Activated naive CD4-positive, alpha-beta T cell (primary cell): ENCODE measurements around the gene KANSL1.
"Not testable (repeated sequence)": the region's sequence is repeated elsewhere in the genome, so short reads cannot be mapped to it uniquely, and the experiment has no call there.

Source experiments
- DNase-seq, 4 experiments: peaks; one replicate each; lab custom pipeline; 2025; lab: John Stamatoyannopoulos, UW

Gene KANSL1

GRCh38 chr17:46192189-46192438 is 1.1 kb downstream of the KANSL1 start:
- no peak for DNase-seq

GRCh38 chr17:46191322-46192188 is 1.7 kb downstream of the KANSL1 start:
- DNase-seq, result no peak

- no peak for DNase-seq
Measured at GRCh38 chr17:46190763-46191162, 2.5 kb downstream of the KANSL1 start.

GRCh38 chr17:46186827-46187235 is 6.4 kb downstream of the KANSL1 start:
- not testable (repeated sequence) for DNase-seq

- no peak for DNase-seq
Measured at GRCh38 chr17:46184696-46185095, 8.5 kb downstream of the KANSL1 start.

- DNase-seq, result not testable (repeated sequence)
Measured at GRCh38 chr17:46183383-46183782, 9.8 kb downstream of the KANSL1 start.

- DNase-seq, result no peak
Measured at GRCh38 chr17:46182961-46183360, 10.3 kb downstream of the KANSL1 start.

- no peak for DNase-seq
Measured at GRCh38 chr17:46181940-46182339, 11.3 kb downstream of the KANSL1 start.

- not testable (repeated sequence) for DNase-seq
Measured at GRCh38 chr17:46181316-46181715, 11.9 kb downstream of the KANSL1 start.

- no peak for DNase-seq
Measured at GRCh38 chr17:46180892-46181274, 12.3 kb downstream of the KANSL1 start.

- DNase-seq, result not testable (repeated sequence)
Measured at GRCh38 chr17:46180185-46180891, 12.9 kb downstream of the KANSL1 start.

- DNase-seq, result no peak
Measured at GRCh38 chr17:46179375-46179999, 13.7 kb downstream of the KANSL1 start.

- DNase-seq, result no peak
Measured at GRCh38 chr17:46178550-46179214, 14.5 kb downstream of the KANSL1 start.

- no peak for DNase-seq
Measured at GRCh38 chr17:46176975-46177374, 16.3 kb downstream of the KANSL1 start.

GRCh38 chr17:46175891-46176290 is 17.3 kb downstream of the KANSL1 start:
- DNase-seq, result no peak

GRCh38 chr17:46173153-46173552 is 20.1 kb downstream of the KANSL1 start:
- DNase-seq, result no peak

GRCh38 chr17:46171939-46172338 is 21.3 kb downstream of the KANSL1 start:
- no peak for DNase-seq

- DNase-seq, result no peak
Measured at GRCh38 chr17:46170639-46171429, 22.4 kb downstream of the KANSL1 start.

GRCh38 chr17:46169913-46170638 is 23.2 kb downstream of the KANSL1 start:
- DNase-seq, result no peak

GRCh38 chr17:46167826-46168569 is 25.2 kb downstream of the KANSL1 start:
- no peak for DNase-seq
